SU-DHL-6 (cell line): ENCODE data around the gene SCO1.

Experiments
- H2AFZ ChIP-seq: fragments of 200-600 bp; sonication (generic); 2 replicates; pipeline ENCODE4 v1.6.1; 2014; ENCODE audit warnings: low read depth, mild to moderate bottlenecking, moderate library complexity, mixed read lengths, antibody characterized with exemption, low read length; ENCODE audit not compliant: severe bottlenecking
- H3F3A ChIP-seq: fragments of 200-600 bp; shearing (Covaris generic); 2 replicates; pipeline ENCODE4 v1.6.0; 2016; ENCODE audit warnings: antibody characterized with exemption, mild to moderate bottlenecking; ENCODE audit not compliant: insufficient read depth
- H3K27ac ChIP-seq: fragments of 200-600 bp; sonication (generic); 2 replicates; pipeline ENCODE4 v1.5.1; 2016; ENCODE audit warnings: low read depth, mild to moderate bottlenecking, low read length, moderate library complexity, mixed read lengths
- H3K27me3 ChIP-seq: fragments of 200-600 bp; sonication (generic), shearing (Covaris generic); 2 replicates; pipeline ENCODE4 v1.6.0; 2014; ENCODE audit warnings: mild to moderate bottlenecking, low read length
- H3K36me3 ChIP-seq: fragments of 200-600 bp; sonication (generic); 2 replicates; pipeline ENCODE4 v1.6.1; 2014; ENCODE audit warnings: mild to moderate bottlenecking, low read length, mixed read lengths
- H3K4me2 ChIP-seq: fragments of 300-600, 200-600 bp; shearing (Covaris generic), sonication (generic); 2 replicates; pipeline ENCODE4 v1.6.0; 2014; ENCODE audit warnings: low read length, low read depth, mild to moderate bottlenecking; ENCODE audit not compliant: poor library complexity, severe bottlenecking
- H3K4me3 ChIP-seq: fragments of 200-600 bp; sonication (generic); 2 replicates; pipeline ENCODE4 v1.5.1; 2014; ENCODE audit warnings: antibody characterized with exemption, low read length, mild to moderate bottlenecking, mixed read lengths; ENCODE audit not compliant: insufficient read depth, poor library complexity, severe bottlenecking
- H3K79me2 ChIP-seq: fragments of 200-600 bp; sonication (generic); 2 replicates; pipeline ENCODE4 v1.6.1; 2014; ENCODE audit warnings: mild to moderate bottlenecking, low read length, moderate library complexity; ENCODE audit not compliant: insufficient read depth
- H3K9ac ChIP-seq: fragments of 200-600 bp; sonication (generic); 2 replicates; pipeline ENCODE4 v1.7.0; 2014; ENCODE audit warnings: mild to moderate bottlenecking, low read length
- H3K9me2 ChIP-seq: fragments of 200-600 bp; sonication (generic); replicated peaks from 2 replicates; pipeline ENCODE4 v1.6.1; 2014; ENCODE audit warnings: low read length; ENCODE audit not compliant: insufficient read depth
- H3K9me3 ChIP-seq: fragments of 200-600 bp; sonication (generic); 2 replicates; pipeline ENCODE4 v1.6.1; 2014; ENCODE audit warnings: low read length, mixed read lengths; ENCODE audit not compliant: insufficient read depth
- H4K20me1 ChIP-seq: fragments of 200-600 bp; sonication (generic); 2 replicates; pipeline ENCODE4 v1.6.1; 2014; ENCODE audit warnings: low read depth, mild to moderate bottlenecking, antibody characterized with exemption, low read length, moderate library complexity, mixed read lengths
- CTCF ChIP-seq: fragments of 200-600 bp; sonication (generic); IDR thresholded peaks from one replicate; pipeline ENCODE4 v1.5.1; 2017; ENCODE audit warnings: antibody characterized with exemption, mild to moderate bottlenecking, low read length, moderate library complexity; ENCODE audit not compliant: insufficient read depth, poor library complexity, severe bottlenecking
- EZH2phosphoT487 ChIP-seq: fragments of 200-600 bp; sonication (generic), shearing (Covaris generic); conservative IDR thresholded peaks from 2 replicates; pipeline ENCODE4 v1.6.1; 2018; ENCODE audit warnings: mild to moderate bottlenecking, antibody characterized with exemption, low read length, moderate library complexity, mixed read lengths

Gene SCO1

GRCh38 chr17:10629706-10630105, 67.6 kb downstream of the SCO1 start:
- no peaks in the 10 kb centered on the region for H3K9me2 ChIP-seq
- H3K27ac ChIP-seq, result no peak overlapping the region
- H3K4me3 ChIP-seq, result no peak overlapping the region
- TF ChIP-seq CTCF, result no peak
- TF ChIP-seq EZH2phosphoT487, result no peak
- H4K20me1 ChIP-seq, result no peaks in the 10 kb centered on the region
- no peaks in the 10 kb centered on the region for H3K79me2 ChIP-seq
- H3K4me2 ChIP-seq, result no peak overlapping the region
- H2AFZ ChIP-seq, result no peak overlapping the region
- H3F3A ChIP-seq, result no peaks in the 10 kb centered on the region
- no peak overlapping the region for H3K9ac ChIP-seq
- H3K27me3 ChIP-seq, result no peaks in the 10 kb centered on the region
- H3K9me3 ChIP-seq, result no peaks in the 10 kb centered on the region
- H3K36me3 ChIP-seq, result no peaks in the 10 kb centered on the region

- no peaks in the 10 kb centered on the region for H3K9me3 ChIP-seq
- H3K4me2 ChIP-seq, result no peak overlapping the region
- no peaks in the 10 kb centered on the region for H3K27me3 ChIP-seq
- H3F3A ChIP-seq, result no peaks in the 10 kb centered on the region
- no peak overlapping the region for H3K9ac ChIP-seq
- TF ChIP-seq EZH2phosphoT487 (no peak), CTCF (peak; percentile 20)
- H3K36me3 ChIP-seq, result no peaks in the 10 kb centered on the region
- H4K20me1 ChIP-seq, result no peaks in the 10 kb centered on the region
- H3K27ac ChIP-seq, result no peak overlapping the region
- H2AFZ ChIP-seq, result no peak overlapping the region
- no peaks in the 10 kb centered on the region for H3K9me2 ChIP-seq
- H3K4me3 ChIP-seq, result no peak overlapping the region
- no peaks in the 10 kb centered on the region for H3K79me2 ChIP-seq
Observed at GRCh38 chr17:10628756-10629155, 68.6 kb downstream of the SCO1 start.

GRCh38 chr17:10626390-10626789, 70.9 kb downstream of the SCO1 start:
- Histone ChIP-seq H3K27ac (no peak overlapping the region), H2AFZ (no peak overlapping the region)
- TF ChIP-seq CTCF (no peak), EZH2phosphoT487 (no peak)

More at GRCh38 chr17:10626390-10626789, 70.9 kb downstream of the SCO1 start:
- Histone ChIP-seq H4K20me1 (no peaks in the 10 kb centered on the region), H3F3A (no peaks in the 10 kb centered on the region), H3K79me2 (no peaks in the 10 kb centered on the region), H3K9ac (no peak overlapping the region), H3K4me2 (no peak overlapping the region), H3K4me3 (no peak overlapping the region), H3K9me3 (no peaks in the 10 kb centered on the region), H3K27me3 (no peaks in the 10 kb centered on the region), H3K36me3 (no peaks in the 10 kb centered on the region), H3K9me2 (no peaks in the 10 kb centered on the region)
